Panc1 (cell line): ENCODE measurements around the gene FMR1. TPM values are rescaled to one million over a fixed set of nuclear protein-coding genes. Genes with fewer than 3 reads are reported as not detected.

Source experiments
- ATAC-seq: fragments of 200-7000 bp; cut with Tn5 transposase; 2 replicates; pipeline ENCODE4 v1.9.1; 2020; ENCODE audit warnings: mild to moderate bottlenecking, moderate library complexity
- BruUV-seq: library from RNA; stranded (reverse); fragments of 400-500 nt; replicated peaks from 2 replicates; lab custom pipeline; 2021; lab: Mats Ljungman, UMichigan
- CTCF ChIA-PET: fragments of 300-600 bp; sonication (Branson Sonifier 250); formaldehyde crosslinking; loops from one replicate; lab custom pipeline; 2022; ENCODE audit warnings: antibody characterized with exemption; lab: Charles Lee
- POLR2A ChIA-PET: fragments of 300-600 bp; sonication (Branson Sonifier 250); formaldehyde crosslinking; loops from one replicate; lab custom pipeline; 2022; ENCODE audit warnings: antibody characterized with exemption; lab: Charles Lee
- DNase-seq: peaks from one replicate; pipeline ENCODE4 v3.0.0-alpha.2; 2010; ENCODE audit warnings: low read depth, low spot score
- H3K27ac ChIP-seq: 2 replicates; pipeline ENCODE4 v1.5.1; 2011; ENCODE audit warnings: mild to moderate bottlenecking, low read length, inconsistent platforms
- H3K27me3 ChIP-seq: fragments of 200-500 bp; sonication (Bioruptor generic); 2 replicates; pipeline ENCODE4 v1.6.0; 2014; ENCODE audit warnings: low read length, inconsistent platforms; ENCODE audit not compliant: control insufficient read depth, insufficient read depth
- H3K36me3 ChIP-seq: fragments of 200-500 bp; sonication (Bioruptor generic); 2 replicates; pipeline ENCODE4 v1.5.1; 2014; ENCODE audit warnings: inconsistent platforms, mild to moderate bottlenecking, low read length, moderate library complexity; ENCODE audit not compliant: control insufficient read depth, insufficient read depth
- H3K4me1 ChIP-seq: 2 replicates; pipeline ENCODE4 v1.5.1; 2011; ENCODE audit warnings: inconsistent platforms, mild to moderate bottlenecking, low read length, moderate library complexity; ENCODE audit not compliant: control insufficient read depth, insufficient read depth
- H3K4me3 ChIP-seq, 2 experiments: 2 replicates each; pipeline ENCODE4 v1.5.1; 2011 to 2012; ENCODE audit warnings: low read depth in 2 of 2, low read length in 2 of 2, mild to moderate bottlenecking in 2 of 2, inconsistent platforms in 1 of 2, moderate library complexity in 1 of 2
- H3K9me3 ChIP-seq: fragments of 200-500 bp; sonication (Bioruptor generic); 2 replicates; pipeline ENCODE4 v1.5.1; 2014; ENCODE audit warnings: low read depth, mild to moderate bottlenecking, inconsistent platforms, low read length, moderate library complexity; ENCODE audit not compliant: control insufficient read depth, insufficient read depth
- CTCF ChIP-seq: fragments of 450-650 bp; IDR thresholded peaks from 2 replicates; pipeline ENCODE4 v1.5.1; 2017; ENCODE audit warnings: mild to moderate bottlenecking
- POLR2AphosphoS5 ChIP-seq: IDR thresholded peaks from 2 replicates; pipeline ENCODE4 v1.6.1; 2012; ENCODE audit warnings: mild to moderate bottlenecking, low read depth, low read length, moderate library complexity
- REST ChIP-seq, 2 experiments: IDR thresholded peaks; 2 replicates each; pipeline ENCODE4 v1.6.1; 2011 to 2012; ENCODE audit warnings: low read depth in 2 of 2, control low read depth in 1 of 2, low read length in 1 of 2, mild to moderate bottlenecking in 1 of 2, moderate library complexity in 1 of 2; ENCODE audit not compliant: insufficient read depth in 1 of 2
- SIN3A ChIP-seq: IDR thresholded peaks from 2 replicates; pipeline ENCODE4 v1.6.1; 2012; ENCODE audit warnings: low read depth, mild to moderate bottlenecking, low read length, moderate library complexity, borderline replicate concordance; ENCODE audit not compliant: insufficient read depth
- TCF7L2 ChIP-seq: IDR thresholded peaks from 2 replicates; pipeline ENCODE4 v1.6.1; 2011; ENCODE audit warnings: mild to moderate bottlenecking, low read depth, low read length, inconsistent platforms
- in situ Hi-C: cut with HindIII; loops from 2 replicates; pipeline ENCODE4 v1.10.0; 2016; ENCODE audit warnings: low sequenced_read_pairs, low pct_unique_long_range_greater_than_20kb
- intact Hi-C: fragments of 100-400 bp; cut with micrococcal nuclease; formaldehyde crosslinking; loops from one replicate; pipeline ENCODE4 v1.10.0; 2022; ENCODE audit not compliant: unreplicated experiment
- total RNA-seq: library from RNA; stranded (reverse); gene quantifications from one replicate; pipeline ENCODE4 v1.2.1, GENCODE V29; 2021; ENCODE audit not compliant: unreplicated experiment

Gene FMR1
- total RNA-seq, 1 experiment from 2014 or later: 68.9 TPM

GRCh38 chrX:147958291-147958690 is 46.6 kb downstream of the FMR1 start:
- Histone ChIP-seq H3K27ac (no peak overlapping the region), H3K36me3 (no peaks in the 10 kb centered on the region), H3K4me3 (no peak overlapping the region), H3K4me1 (no peaks in the 10 kb centered on the region), H3K27me3 (no peaks in the 10 kb centered on the region), H3K9me3 (no peaks in the 10 kb centered on the region)
- in situ Hi-C loops (no loop called here), intact Hi-C loops (no loop called here)
- ChIA-PET POLR2A (no interaction called here), CTCF (no interaction called here)
- TF ChIP-seq SIN3A (no peak), CTCF (no peak)
- BruUV-seq: no TSS peak
- ATAC-seq (no peak), DNase-seq (no peak)

- no peak overlapping the region for H3K27ac ChIP-seq
- ATAC-seq (no peak), DNase-seq (no peak)
- H3K27me3 ChIP-seq: no peaks in the 10 kb centered on the region
- no TSS peak for BruUV-seq
- in situ Hi-C loops: no loop called here
- no peak for TF ChIP-seq SIN3A
- no peak for TF ChIP-seq POLR2AphosphoS5
- no peak for TF ChIP-seq TCF7L2
- no peak for TF ChIP-seq CTCF
- no peak for TF ChIP-seq REST (IDR thresholded peaks at IDR 0.05; ENCODE audit: insufficient read depth in 1 of 2, low read depth in 2 of 2, low read length in 1 of 2)
- H3K9me3 ChIP-seq: no peaks in the 10 kb centered on the region
- intact Hi-C loops: no loop called here
- no peak overlapping the region for H3K4me3 ChIP-seq
- ChIA-PET CTCF (no interaction called here), POLR2A (no interaction called here)
- H3K4me1 ChIP-seq: no peaks in the 10 kb centered on the region
- H3K36me3 ChIP-seq: no peaks in the 10 kb centered on the region
Observed at GRCh38 chrX:147960722-147961121, 49.0 kb downstream of the FMR1 start.
